ENCODE results near the gene EIF1. TPM values are rescaled to one million over a fixed set of nuclear protein-coding genes. Genes with fewer than 3 reads are reported as not detected.

Gene EIF1
- total and polyA plus RNA-seq, 2 experiments from 2014 or later, result 285 to 726 TPM

- H3K4me1 ChIP-seq (ENCODE audit: low read depth), result peaks cover 6% of the 10 kb centered on the region
- TF ChIP-seq, protein P1, sequence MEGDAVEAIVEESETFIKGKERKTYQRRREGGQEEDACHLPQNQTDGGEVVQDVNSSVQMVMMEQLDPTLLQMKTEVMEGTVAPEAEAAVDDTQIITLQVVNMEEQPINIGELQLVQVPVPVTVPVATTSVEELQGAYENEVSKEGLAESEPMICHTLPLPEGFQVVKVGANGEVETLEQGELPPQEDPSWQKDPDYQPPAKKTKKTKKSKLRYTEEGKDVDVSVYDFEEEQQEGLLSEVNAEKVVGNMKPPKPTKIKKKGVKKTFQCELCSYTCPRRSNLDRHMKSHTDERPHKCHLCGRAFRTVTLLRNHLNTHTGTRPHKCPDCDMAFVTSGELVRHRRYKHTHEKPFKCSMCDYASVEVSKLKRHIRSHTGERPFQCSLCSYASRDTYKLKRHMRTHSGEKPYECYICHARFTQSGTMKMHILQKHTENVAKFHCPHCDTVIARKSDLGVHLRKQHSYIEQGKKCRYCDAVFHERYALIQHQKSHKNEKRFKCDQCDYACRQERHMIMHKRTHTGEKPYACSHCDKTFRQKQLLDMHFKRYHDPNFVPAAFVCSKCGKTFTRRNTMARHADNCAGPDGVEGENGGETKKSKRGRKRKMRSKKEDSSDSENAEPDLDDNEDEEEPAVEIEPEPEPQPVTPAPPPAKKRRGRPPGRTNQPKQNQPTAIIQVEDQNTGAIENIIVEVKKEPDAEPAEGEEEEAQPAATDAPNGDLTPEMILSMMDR (IDR thresholded peaks at IDR 0.05; ENCODE audit: low read depth, low read length), result no peak
- H3K4me3 ChIP-seq, result peak within 1 kb of the TSS; percentile 40
- peaks cover 70% of the 10 kb centered on the region for H3K27me3 ChIP-seq
- no peak within 1 kb of the TSS for H3K27ac ChIP-seq
- no peaks in the 10 kb centered on the region for H3K9me3 ChIP-seq (ENCODE audit: low read depth)
- no peaks in the 10 kb centered on the region for H3K36me3 ChIP-seq
- peak; percentile 31 to 63 for DNase-seq (ENCODE audit: low read depth in 1 of 2, low spot score in 1 of 2)
Observed at GRCh38 chr17:41734139-41734948, 45.7 kb downstream of the EIF1 start, which contains the start of gene HAP1. HAP1 (minus strand) TSS chr17:41734643; CDS start chr17:41734634, 9 bp downstream.

- no peak overlapping the region for H3K27ac ChIP-seq
- H3K9me3 ChIP-seq (ENCODE audit: low read depth), result no peaks in the 10 kb centered on the region
- H3K36me3 ChIP-seq, result no peaks in the 10 kb centered on the region
- peaks cover 70% of the 10 kb centered on the region for H3K27me3 ChIP-seq
- TF ChIP-seq, protein P1 (IDR thresholded peaks at IDR 0.05; ENCODE audit: low read depth, low read length), result no peak
- peaks cover 6% of the 10 kb centered on the region for H3K4me1 ChIP-seq (ENCODE audit: low read depth)
- H3K4me3 ChIP-seq, result peak overlapping the region; percentile 40
- DNase-seq (ENCODE audit: low read depth in 1 of 2, low spot score in 1 of 2), result peak in 1 of 2 donors; percentile 51
Observed at GRCh38 chr17:41734949-41735313, 46.2 kb downstream of the EIF1 start.

GRCh38 chr17:41735744-41736143, 47.1 kb downstream of the EIF1 start:
- Histone ChIP-seq H3K27ac (no peak overlapping the region), H3K4me3 (no peak overlapping the region), H3K9me3 (ENCODE audit: low read depth) (no peaks in the 10 kb centered on the region), H3K4me1 (ENCODE audit: low read depth) (peaks cover 6% of the 10 kb centered on the region), H3K27me3 (peaks cover 70% of the 10 kb centered on the region), H3K36me3 (no peaks in the 10 kb centered on the region)
- no peak for DNase-seq (ENCODE audit: low read depth in 1 of 2, low spot score in 1 of 2)
- TF ChIP-seq, protein P1 (IDR thresholded peaks at IDR 0.05; ENCODE audit: low read depth, low read length), result no peak

DNA sequence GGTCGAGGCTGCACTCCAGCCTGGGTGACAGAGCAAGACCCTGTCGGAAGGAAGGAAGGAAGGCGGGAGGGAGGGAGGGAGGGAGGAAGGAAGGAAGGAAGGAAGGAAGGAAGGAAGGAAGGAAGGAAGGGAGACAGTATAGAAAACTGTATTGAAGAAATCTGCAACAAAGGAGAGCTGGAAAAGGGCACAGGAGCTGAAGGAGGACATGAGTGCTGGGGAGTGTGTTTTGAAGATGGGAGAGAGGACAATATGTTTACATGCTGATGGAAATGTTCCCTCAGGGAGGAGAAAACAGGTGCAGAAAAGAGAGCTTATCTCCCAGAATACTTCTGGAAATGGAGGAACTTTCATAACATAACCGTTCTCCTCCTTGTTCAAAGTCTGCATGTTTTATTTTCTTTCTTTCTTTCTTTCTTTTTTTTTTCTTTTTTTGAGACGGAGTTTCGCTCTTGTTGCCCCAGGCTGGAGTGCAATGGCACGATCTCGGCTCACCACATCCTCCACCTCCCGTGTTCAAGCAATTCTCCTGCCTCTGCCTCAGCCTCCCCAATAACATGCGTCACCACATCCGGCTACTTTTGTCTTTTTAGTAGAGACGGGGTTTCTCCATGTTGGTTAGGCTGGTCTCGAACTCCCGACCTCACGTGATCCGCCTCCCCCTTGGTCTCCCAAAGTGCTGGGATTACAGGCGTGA, 48.4 kb downstream of the EIF1 start:
- Histone ChIP-seq H3K4me1 (ENCODE audit: low read depth) (peaks cover 6% of the 10 kb centered on the region), H3K36me3 (no peaks in the 10 kb centered on the region), H3K4me3 (no peak overlapping the region), H3K27me3 (peaks cover 57% of the 10 kb centered on the region), H3K9me3 (ENCODE audit: low read depth) (no peaks in the 10 kb centered on the region), H3K27ac (no peak overlapping the region)
- TF ChIP-seq, protein P1 (IDR thresholded peaks at IDR 0.05; ENCODE audit: low read depth, low read length), result no peak
- no peak for DNase-seq (ENCODE audit: low read depth in 1 of 2, low spot score in 1 of 2)

- Histone ChIP-seq H3K4me1 (ENCODE audit: low read depth) (peaks cover 6% of the 10 kb centered on the region), H3K9me3 (ENCODE audit: low read depth) (no peaks in the 10 kb centered on the region), H3K36me3 (no peaks in the 10 kb centered on the region), H3K27me3 (peaks cover 52% of the 10 kb centered on the region), H3K4me3 (no peak overlapping the region), H3K27ac (no peak overlapping the region)
- TF ChIP-seq, protein P1 (IDR thresholded peaks at IDR 0.05; ENCODE audit: low read depth, low read length), result no peak
- DNase-seq (ENCODE audit: low read depth in 1 of 2, low spot score in 1 of 2), result no peak
Observed at GRCh38 chr17:41737680-41738023, 49.0 kb downstream of the EIF1 start.
